GM18517 (cell line): ENCODE data around the gene DNER.
A peak's percentile ranks its signal among the peaks of the same experiment; 100 is the strongest.
"Not testable (repeated sequence)": the region's sequence is repeated elsewhere in the genome, so short reads cannot be mapped to it uniquely, and the experiment has no call there.

ENCODE experiments used
- ATAC-seq: cut with Tn5 transposase; IDR thresholded peaks from one replicate; pipeline ENCODE4 v1.9.1; 2021; ENCODE audit warnings: mild to moderate bottlenecking, moderate library complexity; ENCODE audit not compliant: unreplicated experiment

The DNER gene

GRCh38 chr2:229627728-229628127, 86.6 kb downstream of the DNER start:
- no peak for ATAC-seq

GRCh38 chr2:229622495-229623355, 91.6 kb downstream of the DNER start:
- no peak for ATAC-seq

GRCh38 chr2:229620759-229621158, 93.6 kb downstream of the DNER start:
- no peak for ATAC-seq

GRCh38 chr2:229620289-229620688, 94.1 kb downstream of the DNER start:
- no peak for ATAC-seq

- ATAC-seq, result no peak
These were observed 97.9 kb downstream of the DNER start for GRCh38 chr2:229616433-229616832.

- not testable (repeated sequence) for ATAC-seq
These were observed 100.3 kb downstream of the DNER start for GRCh38 chr2:229614021-229614420.

- no peak for ATAC-seq
These were observed 101.9 kb downstream of the DNER start for GRCh38 chr2:229612384-229612971.

GRCh38 chr2:229611360-229611759, 103.0 kb downstream of the DNER start:
- no peak for ATAC-seq

- no peak for ATAC-seq
These were observed 103.5 kb downstream of the DNER start for GRCh38 chr2:229610872-229611271.

GRCh38 chr2:229610333-229610732, 104.0 kb downstream of the DNER start:
- no peak for ATAC-seq

GRCh38 chr2:229601936-229602335, 112.4 kb downstream of the DNER start:
- no peak for ATAC-seq

- no peak for ATAC-seq
These were observed 113.0 kb downstream of the DNER start for GRCh38 chr2:229601396-229601795.

GRCh38 chr2:229598227-229598626, 116.1 kb downstream of the DNER start:
- no peak for ATAC-seq

- no peak for ATAC-seq
These were observed 117.6 kb downstream of the DNER start for GRCh38 chr2:229596796-229597195.

GRCh38 chr2:229591611-229592010, 122.7 kb downstream of the DNER start:
- no peak for ATAC-seq

- peak; percentile 71 for ATAC-seq
These were observed 127.3 kb downstream of the DNER start for GRCh38 chr2:229586746-229587705.

- ATAC-seq, result no peak
These were observed 128.3 kb downstream of the DNER start for GRCh38 chr2:229586012-229586411.

- ATAC-seq, result no peak
These were observed 132.2 kb downstream of the DNER start for GRCh38 chr2:229582151-229582550.

- no peak for ATAC-seq
These were observed 136.1 kb downstream of the DNER start for GRCh38 chr2:229578052-229578846.

- ATAC-seq, result no peak
These were observed 138.6 kb downstream of the DNER start for GRCh38 chr2:229575569-229576315.
